ENCODE data around the gene GADD45B.

DNA sequence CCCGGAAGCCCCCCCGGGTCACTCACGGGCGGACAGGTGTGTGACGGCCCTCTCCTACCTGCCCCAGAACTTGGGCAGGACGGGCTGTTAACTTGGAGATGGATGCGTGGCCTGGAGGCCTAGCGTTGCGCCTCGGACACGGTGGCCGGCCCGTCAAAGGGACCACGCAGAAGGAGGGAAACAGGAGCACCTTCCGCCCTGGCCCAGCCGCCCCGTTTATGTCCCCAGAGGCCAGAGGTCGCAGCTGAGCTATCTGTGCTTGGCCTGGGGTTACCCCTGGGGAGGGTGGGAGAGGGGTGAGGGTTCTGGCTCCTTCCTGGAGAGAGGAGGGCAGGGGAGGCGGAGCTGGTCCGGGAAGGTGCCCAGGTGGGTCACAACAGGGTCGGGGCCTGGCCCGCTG lies 35.6 kb downstream of the GADD45B start:
- TF ChIP-seq CTCF (conservative IDR thresholded peaks at IDR 0.05 in 1 of 2, IDR thresholded peaks at IDR 0.05 in 1 of 2; ENCODE audit: low read depth in 1 of 2, low read length in 2 of 2) = no peak
- no peak for TF ChIP-seq EZH2 (IDR thresholded peaks at IDR 0.05; ENCODE audit: low read length, missing control alignments)

Data from fibroblast of lung (primary cell).